ENCODE results near the gene SLC22A13.
"Not testable (repeated sequence)": the region's sequence is repeated elsewhere in the genome, so short reads cannot be mapped to it uniquely, and the experiment has no call there.

The SLC22A13 gene

GRCh38 chr3:38265604-38266307 is at the start of gene SLC22A13:
Gene SLC22A13, plus strand, starts transcription at chr3:38265812. Its CDS starts 49 bp downstream, at chr3:38265861.
- no peak for DNase-seq (ENCODE audit: low read depth in 2 of 2)

- DNase-seq (ENCODE audit: low read depth in 2 of 2), result no peak
Observed at GRCh38 chr3:38219609-38220197, 45.9 kb upstream of the SLC22A13 start.

- DNase-seq (ENCODE audit: low read depth in 2 of 2), result no peak
Observed at GRCh38 chr3:38221005-38221404, 44.6 kb upstream of the SLC22A13 start.

- no peak for DNase-seq (ENCODE audit: low read depth in 2 of 2)
Observed at GRCh38 chr3:38222032-38222634, 43.5 kb upstream of the SLC22A13 start.

GRCh38 chr3:38224357-38224756 is 41.3 kb upstream of the SLC22A13 start:
- DNase-seq (ENCODE audit: low read depth in 2 of 2), result no peak

- DNase-seq (ENCODE audit: low read depth in 2 of 2), result no peak
Observed at GRCh38 chr3:38226273-38226672, 39.3 kb upstream of the SLC22A13 start.

GRCh38 chr3:38227989-38228388 is 37.6 kb upstream of the SLC22A13 start:
- DNase-seq (ENCODE audit: low read depth in 2 of 2), result peak; percentile 32 to 39

- DNase-seq (ENCODE audit: low read depth in 2 of 2), result no peak
Observed at GRCh38 chr3:38229036-38229435, 36.6 kb upstream of the SLC22A13 start.

- DNase-seq (ENCODE audit: low read depth in 2 of 2), result no peak
Observed at GRCh38 chr3:38232701-38233100, 32.9 kb upstream of the SLC22A13 start.

GRCh38 chr3:38235466-38235865 is 30.1 kb upstream of the SLC22A13 start:
- no peak for DNase-seq (ENCODE audit: low read depth in 2 of 2)

- DNase-seq (ENCODE audit: low read depth in 2 of 2), result no peak
Observed at GRCh38 chr3:38238416-38239008, 27.1 kb upstream of the SLC22A13 start.

GRCh38 chr3:38242812-38243211 is 22.8 kb upstream of the SLC22A13 start:
- not testable (repeated sequence) for DNase-seq (ENCODE audit: low read depth in 2 of 2)

- no peak for DNase-seq (ENCODE audit: low read depth in 2 of 2)
Observed at GRCh38 chr3:38245930-38246329, 19.7 kb upstream of the SLC22A13 start.

- peak; percentile 46 to 52 for DNase-seq (ENCODE audit: low read depth in 2 of 2)
Observed at GRCh38 chr3:38247366-38248035, 18.1 kb upstream of the SLC22A13 start.

- no peak for DNase-seq (ENCODE audit: low read depth in 2 of 2)
Observed at GRCh38 chr3:38250198-38250597, 15.4 kb upstream of the SLC22A13 start.

GRCh38 chr3:38251197-38251596 is 14.4 kb upstream of the SLC22A13 start:
- DNase-seq (ENCODE audit: low read depth in 2 of 2), result no peak

GRCh38 chr3:38253704-38254103 is 11.9 kb upstream of the SLC22A13 start:
- no peak for DNase-seq (ENCODE audit: low read depth in 2 of 2)

GRCh38 chr3:38254872-38255271 is 10.7 kb upstream of the SLC22A13 start:
- no peak for DNase-seq (ENCODE audit: low read depth in 2 of 2)

- no peak for DNase-seq (ENCODE audit: low read depth in 2 of 2)
Observed at GRCh38 chr3:38255627-38256026, 10.0 kb upstream of the SLC22A13 start.

GRCh38 chr3:38257583-38257982 is 8.0 kb upstream of the SLC22A13 start:
- DNase-seq (ENCODE audit: low read depth in 2 of 2), result no peak

GRCh38 chr3:38260474-38260873 is 5.1 kb upstream of the SLC22A13 start:
- DNase-seq (ENCODE audit: low read depth in 2 of 2), result no peak

- DNase-seq (ENCODE audit: low read depth in 2 of 2), result no peak
Observed at GRCh38 chr3:38264353-38264771, 1.2 kb upstream of the SLC22A13 start.

Measured in fibroblast of skin of left biceps (primary cell).